K562 (cell line): ENCODE data around the gene BLTP2. TPM values are rescaled to one million over a fixed set of nuclear protein-coding genes. Genes with fewer than 3 reads are reported as not detected.

Experiments
- ATAC-seq: fragments of 200-7000 bp; cut with Tn5 transposase; 3 replicates; pipeline ENCODE4 v1.9.1; 2020; ENCODE audit warnings: moderate library complexity
- BruUV-seq: library from RNA; stranded (reverse); fragments of 400-500 nt; replicated peaks from 2 replicates; lab custom pipeline; 2021; lab: Mats Ljungman, UMichigan
- CTCF ChIA-PET: fragments of 300-600 bp; formaldehyde crosslinking; extraction: SDS; loops from one replicate; lab custom pipeline; 2021; ENCODE audit warnings: low intra/inter-chr PET ratio; lab: Yijun Ruan, JAX
- POLR2A ChIA-PET: fragments of 300-600, 350-650 bp; sonication (Branson Sonifier 250); formaldehyde crosslinking; extraction: SDS; loops from one replicate; lab custom pipeline; 2021; ENCODE audit warnings: antibody characterized with exemption, inconsistent platforms; lab: Yijun Ruan, JAX
- DNase-seq, 4 experiments: peaks; one replicate each; pipeline versions ENCODE4 v3.0.0 to v3.0.0-alpha.2; 2011 to 2018; ENCODE audit warnings: low spot score in 3 of 4, mixed read lengths in 3 of 4; ENCODE audit errors: extremely low read depth in 1 of 4
- FAIRE-seq: peaks from 2 replicates; lab custom pipeline; 2011; peaks lifted over from hg19 to GRCh38; lab: Jason Lieb, UNC
- H2AFZ ChIP-seq: 2 replicates; pipeline ENCODE4 v1.6.0; 2011; ENCODE audit warnings: low read depth, low read length, control low read depth, inconsistent platforms
- H3K27ac ChIP-seq: fragments of 200-600 bp; 3 replicates; pipeline ENCODE4 v1.8.0; 2011; ENCODE audit warnings: low read depth, mild to moderate bottlenecking, control low read depth, inconsistent platforms, low read length, moderate library complexity, mixed read lengths; ENCODE audit errors: extremely low read depth
- H3K27me3 ChIP-seq, 2 experiments: fragments of 300-600 bp in 1 of 2; 2 replicates in 1 of 2; 3 replicates in 1 of 2; pipeline versions ENCODE4 v1.6.0 to v1.8.0; 2011; ENCODE audit warnings: inconsistent platforms in 2 of 2, low read length in 2 of 2, mild to moderate bottlenecking in 1 of 2, mixed read lengths in 1 of 2, moderate library complexity in 1 of 2; ENCODE audit not compliant: control insufficient read depth in 2 of 2, insufficient read depth in 2 of 2
- H3K36me3 ChIP-seq: fragments of 300-600 bp; 3 replicates; pipeline ENCODE4 v1.8.0; 2011; ENCODE audit warnings: mild to moderate bottlenecking, low read length, inconsistent platforms; ENCODE audit not compliant: control insufficient read depth, insufficient read depth
- H3K4me1 ChIP-seq, 2 experiments: fragments of 200-600 bp in 1 of 2; replicated peaks in 1 of 2; 2 replicates in 1 of 2; 3 replicates in 1 of 2; pipeline versions ENCODE4 v1.5.1 to v1.8.0; 2011; ENCODE audit warnings: inconsistent platforms in 2 of 2, low read length in 2 of 2, mild to moderate bottlenecking in 1 of 2, mixed read lengths in 1 of 2, moderate library complexity in 1 of 2; ENCODE audit not compliant: control insufficient read depth in 2 of 2, insufficient read depth in 2 of 2
- H3K4me2 ChIP-seq: 2 replicates; pipeline ENCODE4 v1.6.1; 2011; ENCODE audit warnings: low read length, control low read depth, inconsistent platforms, mixed read lengths; ENCODE audit not compliant: insufficient read depth
- H3K4me3 ChIP-seq: fragments of 200-600 bp; sonication (generic), shearing (Covaris generic); 2 replicates; pipeline ENCODE4 v1.5.1; 2016; ENCODE audit warnings: control low read depth, inconsistent platforms
- H3K79me2 ChIP-seq: fragments of 200-600 bp; 3 replicates; pipeline ENCODE4 v1.8.0; 2011; ENCODE audit warnings: low read length, inconsistent platforms; ENCODE audit not compliant: control insufficient read depth, insufficient read depth
- H3K9ac ChIP-seq, 2 experiments: 2 replicates each; pipeline versions ENCODE4 v1.6.0 to v1.6.1; 2011; ENCODE audit warnings: low read depth in 2 of 2, low read length in 2 of 2, control low read depth in 1 of 2, inconsistent platforms in 1 of 2, mild to moderate bottlenecking in 1 of 2, mixed read lengths in 1 of 2; ENCODE audit not compliant: insufficient read depth in 1 of 2
- H3K9me1 ChIP-seq: one replicate; pipeline ENCODE4 v1.6.0; 2011; ENCODE audit warnings: inconsistent platforms, mild to moderate bottlenecking, low read length, moderate library complexity; ENCODE audit not compliant: control insufficient read depth, insufficient read depth
- H3K9me3 ChIP-seq: replicated peaks from 2 replicates; pipeline ENCODE4 v1.5.1; 2011; ENCODE audit warnings: low read depth, low read length, inconsistent platforms; ENCODE audit not compliant: control insufficient read depth, insufficient read depth
- H4K20me1 ChIP-seq: replicated peaks from 2 replicates; pipeline ENCODE4 v1.6.1; 2011; ENCODE audit warnings: low read length, inconsistent platforms, mixed read lengths; ENCODE audit not compliant: control insufficient read depth, insufficient read depth
- CSDE1 ChIP-seq, 2 experiments: fragments of 450-650 bp; IDR thresholded peaks; 2 replicates each; pipeline ENCODE4 v1.6.1; 2016; ENCODE audit warnings: mild to moderate bottlenecking in 1 of 2
- NCOR1 ChIP-seq: fragments of 450-650 bp; IDR thresholded peaks from 2 replicates; pipeline ENCODE4 v1.6.1; 2016; ENCODE audit warnings: mild to moderate bottlenecking, moderate library complexity
- RBM25 ChIP-seq: fragments of 200-400 bp; formaldehyde crosslinking; IDR thresholded peaks from 2 replicates; pipeline ENCODE4 v1.6.1; 2018; ENCODE audit warnings: low read length, low read depth, moderate library complexity; ENCODE audit not compliant: severe bottlenecking
- U2AF1 ChIP-seq: fragments of 200-400 bp; formaldehyde crosslinking; optimal IDR thresholded peaks from 2 replicates; pipeline ENCODE3; 2017; ENCODE audit warnings: mild to moderate bottlenecking, low read depth, low read length, moderate library complexity
- ZNF146 ChIP-seq: IDR thresholded peaks from one replicate; pipeline ENCODE4 v1.6.1; 2018; ENCODE audit warnings: missing compliant biosample characterization; ENCODE audit not compliant: unreplicated experiment
- ZNF79 ChIP-seq: fragments of 250-450 bp; sonication (Bioruptor Pico); IDR thresholded peaks from 2 replicates; pipeline ENCODE4 v1.4.0; 2020; ENCODE audit warnings: low read depth, mild to moderate bottlenecking, moderate library complexity
- WGBS: fragments of 100-300 bp; shearing (Covaris generic); methylation state at CpG from one replicate; pipeline ENCODE4 v1.1.6; 2016; ENCODE audit warnings: low coverage, mixed read lengths; ENCODE audit not compliant: insufficient coverage; ENCODE audit errors: missing lambda C conversion rate; 5-methylcytosine and 5-hydroxymethylcytosine counted together
- in situ Hi-C: fragments of 300-500 bp; cut with MboI; formaldehyde crosslinking; loops from 4 replicates; pipeline ENCODE4 v1.15.0; 2018; ENCODE audit warnings: inconsistent platforms, mixed read lengths
- intact Hi-C: fragments of 100-400 bp; cut with micrococcal nuclease; formaldehyde crosslinking; loops from 2 replicates; pipeline ENCODE4 v1.14.2; 2022
- polyA plus RNA-seq, 8 experiments: library from polyadenylated mRNA; depleted of rRNA in 4 of 8; stranded (reverse) in 5 of 8; unstranded in 3 of 8; fragments of >200 nt; fragmentation: Nextera tagmentation in 2 of 8; fragmentation: Illumina TruSeq in 1 of 8; extraction: Ambion mirVana in 2 of 8; extraction: Trizol in 1 of 8; gene quantifications; 2 replicates each; pipeline versions ENCODE4 v1.2.1 to v1.2.3, GENCODE V29; 2011 to 2014; ENCODE audit warnings: inconsistent platforms in 1 of 8, missing spikeins in 1 of 8
- total RNA-seq, 7 experiments: library from RNA; depleted of rRNA in 6 of 7; stranded (reverse); fragments of >200 nt in 6 of 7; fragmentation: Illumina TruSeq in 2 of 7; extraction: Trizol in 2 of 7; gene quantifications; 2 replicates each; pipeline versions ENCODE4 v1.2.1 to v1.2.3, GENCODE V29; 2011 to 2021; ENCODE audit warnings: low replicate concordance in 1 of 7
- TF ChIP-seq, protein P1 (sequence below): fragments of 450-650 bp; formaldehyde crosslinking; IDR thresholded peaks from 2 replicates; pipeline ENCODE4 v1.4.0; 2020; ENCODE audit warnings: mild to moderate bottlenecking, moderate library complexity

Gene BLTP2
- total and polyA plus RNA-seq, 9 of the 15 experiments (the other 6 are each of a cell fraction or from before 2014, with no cell fraction given): 14.7 to 174 (median 103) TPM

DNA sequence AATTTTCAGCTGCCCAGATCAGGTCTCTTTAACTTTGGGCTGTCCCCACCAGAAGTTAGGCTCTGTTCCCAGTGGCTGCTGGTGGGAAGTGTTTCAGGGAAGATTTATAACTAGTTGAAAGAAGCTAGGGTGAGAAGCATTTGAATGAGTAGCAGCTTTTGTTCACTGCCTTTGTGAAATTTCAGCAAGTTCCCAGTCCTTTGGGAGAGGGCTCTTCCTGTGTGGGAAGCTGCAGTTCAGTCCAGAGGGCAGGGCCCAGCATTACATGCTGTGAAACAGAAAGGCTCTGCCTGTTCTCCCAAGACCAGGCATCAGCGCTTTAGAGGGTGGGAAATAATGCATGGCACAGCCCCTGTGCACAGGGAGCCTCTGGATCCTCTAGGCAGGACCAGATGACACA is 48.9 kb upstream of the BLTP2 start:
- no peak for TF ChIP-seq ZNF79 (CRISPR knock-in tag)
- Histone ChIP-seq H2AFZ (no peak overlapping the region), H4K20me1 (no peaks in the 10 kb centered on the region), H3K36me3 (peaks cover 93% of the 10 kb centered on the region), H3K4me1 (no peaks in the 10 kb centered on the region), H3K27ac (no peak overlapping the region; the same call in 2 of the 3 replicates), H3K9me3 (no peaks in the 10 kb centered on the region), H3K9me1 (no peaks in the 10 kb centered on the region), H3K4me3 (no peak overlapping the region), H3K27me3 (no peaks in the 10 kb centered on the region), H3K9ac (0 out of 4 replicates have a peak overlapping the region, but pooled peaks of 1 of the 2 experiments have one; percentile 44), H3K79me2 (no peaks in the 10 kb centered on the region), H3K4me2 (no peak overlapping the region)
- CTCF ChIA-PET: no interaction called here
- no peak for ATAC-seq
- POLR2A ChIA-PET: interaction anchor here (0.8 to 6.5 kb wide), 11 partner anchors 8 to 50 kb away, joined by 3 to 51 read pairs (median 5); partner anchors contain the start of genes PROCA1, RPL23A, SDF2 and SUPT6H
- WGBS: 100% methylated on average over 1 of the region's 1 CpG
- BruUV-seq: no TSS peak
- no peak for FAIRE-seq
- intact Hi-C loops (no loop called here), in situ Hi-C loops (no loop called here)
- peak in 1 of 4 experiments; percentile 13 for DNase-seq

DNA sequence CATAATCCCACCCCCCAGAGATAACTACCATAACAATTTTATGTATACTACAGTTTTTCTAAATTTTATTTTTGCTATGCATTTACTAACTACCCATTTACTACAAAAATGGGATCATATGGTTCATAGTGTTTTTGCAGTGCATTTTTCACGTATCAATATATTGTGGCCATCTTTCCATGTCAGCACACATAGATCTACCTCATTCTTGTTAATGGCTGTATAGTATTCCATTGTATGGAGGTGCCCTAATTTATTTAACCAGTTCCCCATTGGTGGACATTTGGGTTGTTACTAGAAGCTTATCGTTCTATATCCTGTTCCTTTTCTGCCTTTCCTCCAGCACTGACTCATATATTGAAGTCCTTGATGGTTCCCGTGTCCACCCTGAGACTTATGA is 44.1 kb upstream of the BLTP2 start:
- in situ Hi-C loops (no loop called here), intact Hi-C loops (no loop called here)
- no peak for ATAC-seq
- no peak overlapping the region for H3K4me3 ChIP-seq
- no peaks in the 10 kb centered on the region for H3K79me2 ChIP-seq
- no peak overlapping the region for H3K27ac ChIP-seq
- H3K36me3 ChIP-seq: peaks cover 93% of the 10 kb centered on the region
- ChIA-PET CTCF (no interaction called here), POLR2A (interaction anchor here (0.5 to 2.8 kb wide), 8 partner anchors 11 to 759 kb away, joined by 3 to 14 read pairs (median 4); partner anchors contain the start of gene PROCA1)
- TF ChIP-seq RBM25: peak; percentile 78
- TF ChIP-seq, protein P1, sequence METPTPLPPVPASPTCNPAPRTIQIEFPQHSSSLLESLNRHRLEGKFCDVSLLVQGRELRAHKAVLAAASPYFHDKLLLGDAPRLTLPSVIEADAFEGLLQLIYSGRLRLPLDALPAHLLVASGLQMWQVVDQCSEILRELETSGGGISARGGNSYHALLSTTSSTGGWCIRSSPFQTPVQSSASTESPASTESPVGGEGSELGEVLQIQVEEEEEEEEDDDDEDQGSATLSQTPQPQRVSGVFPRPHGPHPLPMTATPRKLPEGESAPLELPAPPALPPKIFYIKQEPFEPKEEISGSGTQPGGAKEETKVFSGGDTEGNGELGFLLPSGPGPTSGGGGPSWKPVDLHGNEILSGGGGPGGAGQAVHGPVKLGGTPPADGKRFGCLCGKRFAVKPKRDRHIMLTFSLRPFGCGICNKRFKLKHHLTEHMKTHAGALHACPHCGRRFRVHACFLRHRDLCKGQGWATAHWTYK (CRISPR knock-in tag): no peak
- TF ChIP-seq ZNF146 (CRISPR knock-in tag): peak; percentile 92
- TF ChIP-seq CSDE1 (IDR thresholded peaks at IDR 0.05): no peak
- TF ChIP-seq U2AF1: no peak
- no peak for TF ChIP-seq NCOR1
- no peaks in the 10 kb centered on the region for H3K9me3 ChIP-seq
- 88% methylated on average over 3 of the region's 3 CpGs for WGBS
- no peak for DNase-seq
- no TSS peak for BruUV-seq
- no peaks in the 10 kb centered on the region for H4K20me1 ChIP-seq
- H2AFZ ChIP-seq: no peak overlapping the region
- H3K4me2 ChIP-seq: no peak overlapping the region
- H3K9me1 ChIP-seq: no peaks in the 10 kb centered on the region
- H3K9ac ChIP-seq: no peak overlapping the region
- H3K4me1 ChIP-seq: no peaks in the 10 kb centered on the region
- no peaks in the 10 kb centered on the region for H3K27me3 ChIP-seq
- FAIRE-seq: no peak
